Raji (cell line): ENCODE measurements around the gene C16orf92.

Source experiments
- POLR2A ChIP-seq: IDR thresholded peaks from 2 replicates; pipeline ENCODE4 v1.6.1; 2011; ENCODE audit warnings: low read depth, low read length, control low read depth; ENCODE audit not compliant: insufficient read depth

The C16orf92 gene

DNA sequence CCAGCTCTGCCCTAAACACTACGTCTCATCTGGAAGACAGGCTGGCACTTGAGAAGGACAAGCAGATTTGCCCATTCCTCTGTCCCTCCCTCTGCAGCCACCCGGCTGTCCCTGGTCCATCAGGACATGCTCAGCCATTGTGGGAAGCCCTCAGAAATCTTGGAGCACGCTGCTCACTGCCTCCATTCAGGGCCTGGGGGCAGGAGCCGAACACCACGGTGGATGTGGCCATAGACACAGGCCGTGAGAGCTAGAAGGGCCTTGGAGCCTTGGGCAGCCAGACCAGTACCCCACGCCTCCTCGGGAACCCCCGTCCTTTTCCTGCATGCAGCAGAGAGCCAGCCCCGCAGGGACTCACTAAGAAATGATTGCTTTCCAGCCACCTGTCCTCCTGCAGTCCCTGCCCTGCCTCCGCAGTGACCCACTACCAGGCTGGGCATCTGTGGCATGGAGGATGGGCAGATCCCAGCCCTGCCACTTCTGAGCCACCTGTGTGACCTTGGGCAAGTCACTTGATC lies 15.6 kb upstream of the C16orf92 start:
- no peak for TF ChIP-seq POLR2A

DNA sequence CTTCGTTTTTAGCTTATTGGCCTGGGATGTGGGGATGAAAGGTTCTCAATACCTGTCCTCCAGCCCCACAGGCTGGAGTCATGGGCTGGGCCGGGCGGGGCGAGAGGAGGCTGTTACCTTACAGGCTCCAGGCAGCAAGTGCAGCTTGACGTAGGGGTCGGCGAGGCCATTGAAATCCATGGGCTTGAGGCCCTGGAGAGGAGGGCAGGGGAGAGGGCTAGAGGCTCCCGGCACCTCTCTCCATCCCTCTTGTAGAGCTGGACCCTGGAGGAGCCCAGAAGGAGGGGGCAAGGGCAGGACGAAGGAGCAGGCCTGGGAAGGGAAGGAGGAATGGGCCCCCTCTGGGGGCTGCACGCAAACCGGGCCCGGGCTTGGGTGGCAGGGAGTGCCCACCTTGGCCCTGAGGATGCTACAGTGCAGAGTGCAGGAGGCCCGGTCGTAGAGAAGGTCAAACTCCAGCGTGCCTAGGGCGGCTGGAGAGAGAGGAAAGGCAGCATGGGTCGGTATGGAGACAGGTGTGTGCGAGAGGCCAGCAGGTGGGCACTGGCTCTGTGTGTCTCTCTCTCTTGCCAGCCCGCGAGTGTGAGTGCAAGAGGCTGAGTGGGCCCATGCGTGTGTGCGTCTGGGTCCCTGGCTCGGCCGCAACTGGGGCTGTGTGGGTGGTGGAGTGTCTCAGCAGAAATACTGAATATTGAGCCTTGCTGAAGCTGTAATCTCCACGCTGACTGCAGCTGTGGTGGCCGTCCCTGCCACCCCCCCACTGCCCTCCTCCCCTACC lies 13.7 kb upstream of the C16orf92 start:
- TF ChIP-seq POLR2A = no peak

DNA sequence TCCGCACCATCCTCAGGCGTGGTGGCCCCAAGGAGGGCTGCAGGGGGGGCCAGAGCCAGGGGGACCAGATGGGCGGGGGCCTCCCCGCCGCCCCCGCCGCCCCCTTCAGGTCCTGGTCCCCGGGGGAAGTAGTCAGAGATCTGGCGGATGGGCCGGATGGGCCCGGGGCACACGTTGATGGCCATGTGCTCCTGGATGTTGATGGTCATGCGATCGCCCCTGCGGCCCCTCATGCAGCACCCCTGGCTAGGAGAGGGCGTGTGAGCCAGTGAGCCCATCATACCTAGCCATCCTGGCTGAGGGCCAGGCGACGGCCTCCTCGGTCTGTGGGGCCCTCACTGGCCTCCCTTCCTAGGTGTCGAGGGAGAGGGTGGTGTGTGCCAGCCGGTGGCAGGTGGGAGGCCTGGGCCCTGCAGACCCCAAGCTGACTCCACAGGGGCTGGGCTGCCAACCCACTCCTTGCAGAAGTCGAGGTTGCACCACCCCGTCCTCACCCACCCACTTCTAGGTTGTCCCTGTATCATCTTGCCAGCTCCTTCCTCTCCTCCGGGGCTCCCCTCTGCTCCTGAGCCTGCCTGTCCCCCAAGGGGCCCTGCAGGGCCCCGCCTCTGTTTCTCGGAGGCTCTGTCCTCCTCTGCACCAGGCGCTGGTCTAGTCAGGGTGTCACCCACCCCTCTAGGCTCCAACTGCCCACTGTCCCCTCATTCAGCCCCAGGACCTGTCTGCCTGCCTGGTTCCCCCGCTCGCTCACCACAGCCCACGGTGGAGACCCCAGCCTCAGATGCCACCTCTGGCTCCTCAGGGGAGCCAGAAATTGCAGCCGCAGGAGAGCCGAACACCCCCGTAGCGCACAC lies 12.8 kb upstream of the C16orf92 start:
- no peak for TF ChIP-seq POLR2A

DNA sequence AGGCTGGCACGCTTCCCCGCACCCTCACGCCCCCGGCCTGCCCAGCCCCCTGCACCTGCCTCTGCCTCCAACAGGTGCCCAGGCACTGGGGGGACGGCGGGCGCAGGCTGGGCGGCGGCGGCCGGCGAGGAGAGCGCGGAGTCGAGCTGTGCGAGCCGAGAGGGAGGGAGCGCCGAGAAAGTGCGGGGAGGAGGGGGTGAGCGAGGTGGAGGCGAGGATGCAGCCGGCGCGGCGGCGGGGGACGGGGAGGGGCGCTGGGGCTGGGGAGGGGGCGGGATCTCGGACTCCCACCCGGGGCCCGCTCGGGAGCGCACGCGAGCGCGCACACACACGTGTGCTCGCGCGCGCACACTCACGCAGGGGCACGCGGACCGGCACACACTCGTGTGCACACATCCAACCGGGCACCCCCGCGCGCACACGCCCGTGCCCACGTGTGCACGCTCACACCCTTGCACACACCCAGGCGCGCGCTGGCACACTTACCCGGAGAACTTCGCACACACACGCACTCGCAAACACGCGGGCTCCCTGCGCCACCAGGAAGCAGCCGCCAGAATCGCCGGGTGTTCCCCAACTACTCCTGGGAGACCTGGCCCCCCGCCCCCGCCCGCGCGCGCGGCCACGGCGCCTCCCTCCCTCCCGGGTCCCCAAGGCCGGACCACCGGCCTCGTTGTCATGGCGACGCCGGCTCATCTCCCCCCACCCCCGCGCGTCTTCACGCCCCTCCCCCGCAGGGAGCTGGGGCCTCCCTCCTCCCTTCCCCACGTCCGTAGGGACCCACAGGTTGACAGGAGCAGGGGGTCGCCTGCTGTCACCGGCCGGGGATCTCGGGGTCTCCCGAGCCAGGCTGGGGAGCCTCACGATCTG lies 11.9 kb upstream of the C16orf92 start, which contains the start of gene DOC2A:
Gene DOC2A (minus strand): TSS at position 184 of the 870 bp plus-strand sequence. CDS start 805 bp downstream, outside the sequence.
- TF ChIP-seq POLR2A = no peak

DNA sequence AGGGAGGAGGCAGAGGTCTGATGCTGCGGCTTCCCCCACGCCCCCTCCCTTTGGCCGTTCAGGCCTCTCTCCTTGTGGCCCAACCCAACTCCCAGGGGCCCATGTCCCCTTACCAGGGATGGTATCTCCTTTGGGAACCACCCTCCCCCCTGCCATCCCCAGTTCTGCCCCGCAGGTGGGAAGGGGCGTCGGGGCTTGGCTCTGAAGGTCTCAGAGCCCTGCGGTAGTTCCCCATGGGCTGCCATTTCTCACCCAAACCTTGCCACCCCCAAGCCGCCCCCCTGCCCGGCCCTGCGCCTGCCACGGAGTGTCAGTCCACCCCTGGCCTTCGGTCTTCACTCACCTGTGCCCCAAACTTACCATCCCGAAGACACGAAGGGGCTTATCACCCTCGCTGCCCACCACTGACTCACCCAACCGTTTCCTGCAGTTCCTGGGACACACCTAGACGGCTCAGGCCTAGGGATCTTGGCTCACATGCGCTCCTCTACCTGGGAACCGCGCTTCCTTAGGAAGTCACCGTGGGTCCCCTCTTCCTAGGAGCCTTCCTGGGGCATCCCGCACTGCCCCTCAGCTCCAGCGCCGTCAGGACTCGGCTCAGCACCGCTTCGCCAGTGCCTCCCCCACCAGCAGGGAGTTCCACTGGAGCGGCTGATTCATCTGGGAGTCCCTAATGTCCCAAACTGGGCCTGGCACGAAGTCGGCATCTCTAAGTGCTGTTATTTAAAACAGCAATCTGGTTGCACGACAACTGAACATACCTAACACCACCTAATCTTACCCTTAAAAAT lies 11.1 kb upstream of the C16orf92 start:
- TF ChIP-seq POLR2A = no peak

DNA sequence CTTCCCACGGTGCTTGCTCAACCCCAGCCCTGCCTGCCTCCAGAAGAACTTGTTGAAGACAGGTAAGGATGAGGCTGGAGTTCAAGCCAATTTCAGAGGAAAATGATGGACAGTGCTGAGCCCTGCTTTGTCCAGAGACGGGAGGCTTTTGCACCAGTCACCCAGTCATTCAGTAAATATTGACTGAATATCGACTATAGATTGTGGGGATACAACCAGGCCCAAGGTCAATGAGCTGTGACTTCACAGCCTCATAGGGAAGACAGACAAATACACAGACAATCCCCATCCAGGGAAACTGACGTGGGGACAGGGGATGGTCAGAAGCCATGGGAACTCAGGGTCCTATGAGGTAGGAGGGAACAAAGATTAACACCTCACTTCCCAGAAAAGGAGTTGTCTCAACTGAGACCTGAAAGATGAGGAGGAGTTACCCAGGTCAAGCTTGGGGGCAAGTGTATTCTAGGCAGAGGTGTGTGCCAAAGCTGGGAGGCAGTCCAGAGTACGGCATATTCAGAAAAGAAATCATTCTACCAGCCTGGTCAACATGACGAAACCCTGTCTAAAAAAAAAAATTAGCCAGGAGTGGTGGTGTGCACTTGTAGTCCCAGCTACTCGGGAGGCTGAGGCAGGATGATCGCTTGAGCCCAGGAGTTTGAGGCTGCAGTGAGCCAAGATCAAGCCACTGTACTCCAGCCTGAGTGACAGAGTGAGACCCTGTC lies 6.3 kb upstream of the C16orf92 start:
- TF ChIP-seq POLR2A = no peak

DNA sequence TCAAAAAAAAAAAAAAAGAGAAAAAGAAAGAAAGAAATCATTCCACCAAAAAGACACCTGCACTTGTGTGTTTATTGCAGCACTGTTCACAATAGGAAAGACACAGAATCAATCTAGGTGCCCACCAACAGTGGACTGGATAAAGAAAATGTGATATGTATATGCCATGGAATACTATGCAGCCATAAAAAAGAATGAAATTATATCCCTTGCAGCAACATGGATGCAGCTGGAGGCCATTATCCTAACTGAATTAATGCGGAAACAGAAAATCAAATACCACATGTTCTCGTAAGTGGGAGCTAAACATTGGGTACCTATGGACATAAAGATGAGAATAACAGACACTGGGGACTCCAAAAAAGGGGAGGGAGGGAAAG lies 5.7 kb upstream of the C16orf92 start:
- no peak for TF ChIP-seq POLR2A

DNA sequence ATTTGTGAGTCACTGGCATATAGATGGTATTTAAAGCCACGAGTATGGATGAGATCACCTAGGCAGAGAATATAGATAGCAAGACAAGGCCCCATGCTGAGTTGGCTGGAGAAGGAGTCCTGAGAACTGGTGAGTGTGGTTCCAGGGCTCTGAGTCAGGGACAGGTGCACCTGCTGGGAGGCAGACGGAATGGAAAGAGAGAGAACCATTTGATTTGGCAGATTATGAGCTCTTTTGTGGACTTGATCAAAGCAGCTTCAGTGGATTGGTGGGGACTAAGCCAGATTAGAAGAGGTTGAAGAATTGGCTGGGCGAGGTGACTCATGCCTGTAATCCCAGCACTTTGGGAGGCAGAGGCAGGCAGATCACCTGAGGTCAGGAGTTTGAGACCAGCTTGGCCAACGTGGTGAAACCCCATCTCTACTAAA lies 4.3 kb upstream of the C16orf92 start:
- TF ChIP-seq POLR2A = no peak

DNA sequence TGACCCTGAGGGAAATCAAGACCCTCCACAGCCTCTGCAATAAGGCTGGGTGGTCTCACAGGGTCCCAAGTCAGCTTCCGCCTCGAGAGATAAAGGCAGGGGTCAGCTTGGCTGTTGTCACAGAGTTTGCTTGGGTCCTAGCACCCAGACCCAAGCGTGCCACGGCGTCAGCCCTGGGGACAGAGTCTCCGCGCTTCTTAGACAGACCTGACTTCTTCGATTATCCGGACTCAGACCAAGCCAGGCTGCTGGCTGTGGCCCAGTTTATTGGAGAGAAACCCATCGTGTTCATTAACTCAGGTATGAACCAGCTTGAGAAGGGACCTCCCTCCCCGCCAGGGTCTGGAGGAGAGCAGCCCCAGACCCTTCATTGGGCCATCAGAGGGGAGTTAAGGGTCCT lies 588 bp downstream of the C16orf92 start:
- TF ChIP-seq POLR2A = no peak

DNA sequence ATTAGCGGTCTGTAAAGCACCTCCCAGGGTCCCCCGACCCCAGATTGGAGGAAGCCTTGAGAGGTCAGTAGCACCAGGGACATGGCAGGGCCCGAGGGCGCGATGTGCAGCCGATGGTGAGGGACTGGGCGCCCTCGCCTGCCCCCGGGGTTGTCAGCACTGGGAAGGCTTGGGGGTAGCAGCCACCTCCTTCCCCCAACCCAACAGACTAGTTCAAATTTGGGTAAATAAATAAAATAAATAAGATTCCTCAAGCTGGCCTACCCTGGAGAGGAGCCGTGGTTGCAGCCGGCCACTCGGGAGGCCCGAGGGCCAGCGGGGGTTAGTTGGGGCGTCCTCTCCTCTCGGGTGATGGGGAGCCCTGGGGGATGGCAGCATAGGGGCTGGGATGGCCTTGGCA lies 1.5 kb downstream of the C16orf92 start:
- no peak for TF ChIP-seq POLR2A

DNA sequence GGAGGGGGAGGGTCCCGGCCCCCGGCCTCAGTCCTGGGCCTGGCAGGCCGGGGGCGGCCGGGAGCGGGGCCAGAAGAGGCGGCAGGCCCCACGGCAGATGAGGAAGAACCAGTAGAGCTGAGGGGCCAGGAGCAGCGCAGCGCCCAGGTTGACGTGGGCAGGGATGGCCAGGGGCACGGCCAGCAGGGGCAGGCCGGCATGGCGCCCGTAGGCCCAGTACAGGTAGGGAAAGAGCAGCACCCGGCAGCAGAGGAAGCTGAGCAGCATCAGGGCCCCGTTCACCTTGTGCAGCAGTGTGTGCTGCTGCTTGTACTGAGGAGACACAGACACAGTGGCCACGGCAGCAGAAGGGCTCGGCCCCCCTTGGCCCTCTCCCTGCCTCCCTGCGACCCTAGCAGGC lies 2.2 kb downstream of the C16orf92 start:
- no peak for TF ChIP-seq POLR2A

DNA sequence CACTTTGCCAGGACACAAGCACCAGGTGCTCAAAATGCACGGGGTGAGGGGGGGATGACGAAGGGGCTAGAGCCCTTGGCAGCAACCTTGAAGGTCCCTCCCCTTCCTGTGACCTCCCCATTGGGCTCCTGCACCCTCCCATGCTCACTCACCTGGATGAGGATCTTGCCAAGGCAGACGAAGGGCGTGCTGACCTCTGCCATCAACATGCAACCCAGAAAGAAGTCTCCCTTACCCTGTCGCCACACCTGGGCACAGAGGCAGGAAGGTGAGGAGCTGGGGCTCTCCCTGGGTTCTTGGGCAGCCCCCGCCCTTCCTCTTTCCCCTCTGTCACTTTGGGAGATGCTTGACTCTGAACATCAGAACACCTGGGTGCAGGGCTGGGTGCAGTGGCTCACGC lies 2.6 kb downstream of the C16orf92 start:
- TF ChIP-seq POLR2A = no peak

DNA sequence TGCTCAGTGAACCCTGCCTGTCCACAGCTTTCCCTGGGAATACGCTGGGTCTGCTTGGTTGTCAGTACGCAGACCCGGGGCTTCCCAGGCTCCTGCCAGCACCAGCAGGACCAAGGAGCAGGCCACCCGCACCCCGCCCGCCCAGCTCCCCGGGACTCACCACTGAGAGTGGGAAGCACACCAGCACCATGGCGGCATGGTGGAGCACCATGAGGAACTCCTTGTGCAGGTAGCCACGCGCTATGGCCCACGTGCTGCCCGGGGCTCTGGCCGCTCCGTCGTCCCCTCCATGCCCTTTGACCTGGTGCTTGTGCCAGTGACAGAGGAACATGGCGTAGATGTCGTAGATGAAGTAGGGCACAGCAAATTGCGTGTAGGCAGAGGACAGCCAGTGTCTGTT lies 3.5 kb downstream of the C16orf92 start:
- TF ChIP-seq POLR2A = no peak
